GF-D8 (cell line): Measurements from ENCODE around the gene RELN.

ENCODE experiments used
- DNase-seq: peaks from one replicate; lab custom pipeline; 2025; lab: John Stamatoyannopoulos, UW

RELN gene

GRCh38 chr7:103894656-103895596 lies 94.5 kb downstream of the RELN start:
- DNase-seq, result no peak

- no peak for DNase-seq
Observed at GRCh38 chr7:103893350-103893749, 96.1 kb downstream of the RELN start.

GRCh38 chr7:103889451-103889850 lies 100.0 kb downstream of the RELN start:
- no peak for DNase-seq

GRCh38 chr7:103888603-103889153 lies 100.8 kb downstream of the RELN start:
- DNase-seq, result no peak

- no peak for DNase-seq
Observed at GRCh38 chr7:103887853-103888602, 101.4 kb downstream of the RELN start.

- DNase-seq, result no peak
Observed at GRCh38 chr7:103887050-103887449, 102.4 kb downstream of the RELN start.

GRCh38 chr7:103879928-103880600 lies 109.4 kb downstream of the RELN start:
- no peak for DNase-seq

- no peak for DNase-seq
Observed at GRCh38 chr7:103879411-103879810, 110.0 kb downstream of the RELN start.

- no peak for DNase-seq
Observed at GRCh38 chr7:103877565-103877964, 111.9 kb downstream of the RELN start.

GRCh38 chr7:103875718-103876117 lies 113.7 kb downstream of the RELN start:
- DNase-seq, result no peak

GRCh38 chr7:103871473-103871872 lies 118.0 kb downstream of the RELN start:
- DNase-seq, result no peak

GRCh38 chr7:103870664-103871063 lies 118.8 kb downstream of the RELN start:
- no peak for DNase-seq

- DNase-seq, result no peak
Observed at GRCh38 chr7:103867874-103868273, 121.6 kb downstream of the RELN start.

- DNase-seq, result no peak
Observed at GRCh38 chr7:103866919-103867318, 122.5 kb downstream of the RELN start.

- no peak for DNase-seq
Observed at GRCh38 chr7:103865442-103865841, 124.0 kb downstream of the RELN start.

- no peak for DNase-seq
Observed at GRCh38 chr7:103862302-103863035, 127.0 kb downstream of the RELN start.

GRCh38 chr7:103859709-103860108 lies 129.7 kb downstream of the RELN start:
- DNase-seq, result no peak

- DNase-seq, result no peak
Observed at GRCh38 chr7:103857435-103857834, 132.0 kb downstream of the RELN start.

GRCh38 chr7:103856929-103857328 lies 132.5 kb downstream of the RELN start:
- no peak for DNase-seq

- no peak for DNase-seq
Observed at GRCh38 chr7:103855671-103856070, 133.8 kb downstream of the RELN start.

- DNase-seq, result no peak
Observed at GRCh38 chr7:103854611-103855010, 134.8 kb downstream of the RELN start.

- no peak for DNase-seq
Observed at GRCh38 chr7:103851357-103851756, 138.1 kb downstream of the RELN start.
